ENCODE measurements around the gene TSEN54.

Gene TSEN54

DNA sequence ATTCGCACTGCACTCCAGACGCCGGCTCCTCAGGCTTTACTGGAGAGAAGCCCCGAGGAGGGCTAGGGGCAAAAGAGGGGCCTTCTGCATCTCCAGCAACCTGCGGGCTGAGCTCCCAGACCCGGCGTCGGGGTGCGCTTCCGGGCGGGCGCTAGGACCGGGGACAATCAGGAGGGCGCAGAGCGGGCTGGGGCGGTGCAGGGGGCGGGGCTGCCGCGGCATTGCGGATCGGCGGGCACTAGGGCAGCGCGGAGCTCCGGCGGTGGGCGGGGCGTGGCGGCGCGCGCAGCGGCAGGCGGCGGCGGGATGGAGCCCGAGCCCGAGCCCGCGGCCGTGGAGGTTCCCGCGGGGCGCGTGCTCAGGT lies at the start of gene TSEN54:
Gene TSEN54, plus strand, starts transcription at position 274 of the 364 bp plus-strand sequence. Its CDS starts 33 bp downstream, at position 307.
- H3K9me3 ChIP-seq (ENCODE audit: low read depth, low read length) = no peaks in the 10 kb centered on the region
- DNase-seq (ENCODE audit: low read depth, low spot score) = peak; percentile 14
- H3K36me3 ChIP-seq (ENCODE audit: insufficient read depth, low read length) = no peaks in the 10 kb centered on the region
- H3K4me3 ChIP-seq = peak within 1 kb of the TSS; percentile 85
- TF ChIP-seq POLR2AphosphoS5 (IDR thresholded peaks at IDR 0.05; ENCODE audit: borderline replicate concordance, low read depth, low read length) (no peak), FOXP2 (optimal IDR thresholded peaks at IDR 0.05; ENCODE audit: control extremely low read depth, extremely low read length, insufficient read depth) (peak; percentile 25), EZH2 (IDR thresholded peaks at IDR 0.05) (no peak)
- H3K27ac ChIP-seq = no peak within 1 kb of the TSS
- H3K9ac ChIP-seq (ENCODE audit: insufficient read length) = peak within 1 kb of the TSS; percentile 78

GRCh38 chr17:75468291-75468754 lies 48.0 kb upstream of the TSEN54 start:
- TF ChIP-seq POLR2AphosphoS5 (IDR thresholded peaks at IDR 0.05; ENCODE audit: borderline replicate concordance, low read depth, low read length) (no peak), FOXP2 (optimal IDR thresholded peaks at IDR 0.05; ENCODE audit: control extremely low read depth, extremely low read length, insufficient read depth) (no peak), EZH2 (IDR thresholded peaks at IDR 0.05) (no peak)
- no peak for DNase-seq (ENCODE audit: low read depth, low spot score)

DNA sequence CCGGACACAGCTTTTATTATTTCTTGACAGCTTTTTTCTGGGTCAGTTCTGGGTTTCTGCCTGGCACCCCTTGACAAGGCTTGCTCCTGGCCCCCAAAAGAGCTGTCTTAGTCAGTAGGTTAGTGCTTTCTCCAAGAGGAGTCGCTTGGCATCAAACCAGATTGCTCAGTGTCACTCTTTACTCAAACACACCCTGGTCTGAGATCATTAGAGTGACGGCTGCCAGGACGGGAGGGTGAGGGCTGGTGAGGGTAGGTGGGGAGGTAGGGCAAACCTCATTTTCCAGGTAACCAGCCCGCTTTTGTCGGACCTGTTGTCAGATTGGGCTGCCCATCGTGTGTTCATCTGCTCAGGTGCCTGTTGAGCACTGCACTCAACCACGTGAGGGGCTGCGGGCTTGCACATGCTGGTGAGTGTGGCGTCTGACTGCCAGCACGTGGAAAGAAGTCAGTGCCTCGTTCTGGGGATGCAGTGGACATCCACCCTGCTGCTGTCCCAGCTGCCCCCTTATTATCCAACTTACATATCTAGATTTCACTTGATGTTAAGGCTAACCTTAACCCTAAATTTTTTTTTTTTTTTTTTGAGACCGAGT lies 47.5 kb upstream of the TSEN54 start:
- no peak overlapping the region for H3K9ac ChIP-seq (ENCODE audit: insufficient read length)
- DNase-seq (ENCODE audit: low read depth, low spot score) = no peak
- TF ChIP-seq FOXP2 (optimal IDR thresholded peaks at IDR 0.05; ENCODE audit: control extremely low read depth, extremely low read length, insufficient read depth) (no peak), EZH2 (IDR thresholded peaks at IDR 0.05) (no peak), POLR2AphosphoS5 (IDR thresholded peaks at IDR 0.05; ENCODE audit: borderline replicate concordance, low read depth, low read length) (no peak)
- no peaks in the 10 kb centered on the region for H3K9me3 ChIP-seq (ENCODE audit: low read depth, low read length)
- no peak overlapping the region for H3K4me3 ChIP-seq
- no peak overlapping the region for H3K27ac ChIP-seq
- H3K36me3 ChIP-seq (ENCODE audit: insufficient read depth, low read length) = peaks cover 16% of the 10 kb centered on the region; the same call in 1 of the 2 replicates

More at GRCh38 chr17:75468291-75468754, 48.0 kb upstream of the TSEN54 start:
- Histone ChIP-seq H3K9ac (ENCODE audit: insufficient read length) (no peak overlapping the region), H3K9me3 (ENCODE audit: low read depth, low read length) (no peaks in the 10 kb centered on the region), H3K36me3 (ENCODE audit: insufficient read depth, low read length) (peaks cover 14% of the 10 kb centered on the region; the same call in 1 of the 2 replicates), H3K27ac (no peak overlapping the region), H3K4me3 (no peak overlapping the region)

DNA sequence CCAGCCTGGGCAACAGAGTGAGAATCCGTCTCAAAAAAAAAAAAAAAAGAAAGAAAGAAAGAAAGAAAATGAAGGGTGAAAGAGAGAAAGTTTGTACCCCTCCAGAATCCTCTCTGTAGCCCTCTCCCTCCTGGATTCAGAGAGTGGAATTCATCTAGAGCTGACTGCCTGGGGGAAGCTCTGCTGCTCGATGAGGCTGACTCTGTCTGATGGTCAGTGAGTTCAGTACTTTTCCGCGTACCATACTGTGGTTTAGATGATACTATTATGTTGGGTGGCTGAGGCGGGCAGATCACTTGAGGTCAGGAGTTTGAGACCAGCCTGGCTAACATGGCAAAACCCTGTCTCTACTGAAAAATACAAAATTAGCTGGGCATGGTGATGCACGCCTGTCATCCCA lies 45.1 kb upstream of the TSEN54 start:
- no peak overlapping the region for H3K9ac ChIP-seq (ENCODE audit: insufficient read length)
- no peak overlapping the region for H3K27ac ChIP-seq
- TF ChIP-seq POLR2AphosphoS5 (IDR thresholded peaks at IDR 0.05; ENCODE audit: borderline replicate concordance, low read depth, low read length) (no peak), EZH2 (IDR thresholded peaks at IDR 0.05) (no peak), FOXP2 (optimal IDR thresholded peaks at IDR 0.05; ENCODE audit: control extremely low read depth, extremely low read length, insufficient read depth) (no peak)
- peaks cover 16% of the 10 kb centered on the region; the same call in 1 of the 2 replicates for H3K36me3 ChIP-seq (ENCODE audit: insufficient read depth, low read length)
- no peak for DNase-seq (ENCODE audit: low read depth, low spot score)
- no peak overlapping the region for H3K4me3 ChIP-seq
- no peaks in the 10 kb centered on the region for H3K9me3 ChIP-seq (ENCODE audit: low read depth, low read length)

DNA sequence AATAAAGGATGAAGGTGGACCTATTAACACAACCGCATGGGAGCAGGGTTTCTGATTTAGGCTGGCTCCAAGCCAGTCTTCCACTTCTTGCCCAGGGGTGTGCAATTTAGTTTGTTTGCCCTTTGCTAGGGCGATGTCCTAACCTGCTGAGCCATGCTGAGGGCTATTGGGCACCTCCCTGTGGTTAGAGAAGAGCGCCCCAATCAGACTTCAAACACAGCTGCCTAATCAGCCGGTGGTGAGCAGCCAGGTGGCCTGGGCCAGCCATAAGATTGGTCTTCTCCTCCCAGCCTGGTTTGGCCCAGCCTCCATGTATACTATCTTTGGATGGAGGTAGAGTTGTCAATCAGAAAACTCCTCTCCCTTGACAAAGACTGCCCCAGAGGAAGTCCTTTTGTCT lies 44.2 kb upstream of the TSEN54 start:
- no peak overlapping the region for H3K9ac ChIP-seq (ENCODE audit: insufficient read length)
- no peak for DNase-seq (ENCODE audit: low read depth, low spot score)

GRCh38 chr17:75473246-75473645 lies 43.1 kb upstream of the TSEN54 start:
- H3K36me3 ChIP-seq (ENCODE audit: insufficient read depth, low read length) = peaks cover 16% of the 10 kb centered on the region; the same call in 1 of the 2 replicates
- no peak overlapping the region for H3K9ac ChIP-seq (ENCODE audit: insufficient read length)
- H3K9me3 ChIP-seq (ENCODE audit: low read depth, low read length) = no peaks in the 10 kb centered on the region
- H3K27ac ChIP-seq = no peak overlapping the region
- no peak for DNase-seq (ENCODE audit: low read depth, low spot score)
- no peak overlapping the region for H3K4me3 ChIP-seq
- TF ChIP-seq EZH2 (IDR thresholded peaks at IDR 0.05) (no peak), FOXP2 (optimal IDR thresholded peaks at IDR 0.05; ENCODE audit: control extremely low read depth, extremely low read length, insufficient read depth) (no peak), POLR2AphosphoS5 (IDR thresholded peaks at IDR 0.05; ENCODE audit: borderline replicate concordance, low read depth, low read length) (no peak)

More for the DNA sequence above, 44.2 kb upstream of the TSEN54 start:
- peaks cover 16% of the 10 kb centered on the region; the same call in 1 of the 2 replicates for H3K36me3 ChIP-seq (ENCODE audit: insufficient read depth, low read length)
- no peaks in the 10 kb centered on the region for H3K9me3 ChIP-seq (ENCODE audit: low read depth, low read length)
- H3K4me3 ChIP-seq = no peak overlapping the region
- no peak overlapping the region for H3K27ac ChIP-seq
- TF ChIP-seq POLR2AphosphoS5 (IDR thresholded peaks at IDR 0.05; ENCODE audit: borderline replicate concordance, low read depth, low read length) (no peak), EZH2 (IDR thresholded peaks at IDR 0.05) (no peak), FOXP2 (optimal IDR thresholded peaks at IDR 0.05; ENCODE audit: control extremely low read depth, extremely low read length, insufficient read depth) (no peak)

DNA sequence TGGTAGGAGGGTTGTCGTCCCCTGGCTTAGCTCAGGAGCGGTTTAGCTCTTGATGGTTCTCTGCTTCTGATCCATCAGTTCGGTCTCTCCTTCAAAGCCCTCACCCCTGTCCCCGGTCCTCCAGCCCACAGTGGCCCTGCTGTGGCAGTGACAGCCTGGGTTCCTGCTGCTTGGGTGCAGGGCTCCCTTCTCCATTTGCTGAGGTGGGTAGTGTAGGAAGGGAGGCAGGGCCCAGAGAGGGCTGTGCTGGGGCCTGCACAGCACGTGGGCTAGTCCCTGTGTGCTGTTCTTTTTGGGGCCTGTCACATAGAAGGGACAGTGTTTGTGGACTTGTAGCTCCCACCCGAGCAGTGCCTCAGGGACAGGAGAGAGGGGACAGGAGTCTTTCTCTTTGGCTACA lies 41.6 kb upstream of the TSEN54 start:
- Histone ChIP-seq H3K9ac (ENCODE audit: insufficient read length) (no peak overlapping the region), H3K27ac (no peak overlapping the region), H3K36me3 (ENCODE audit: insufficient read depth, low read length) (peaks cover 16% of the 10 kb centered on the region; the same call in 1 of the 2 replicates), H3K4me3 (no peak overlapping the region), H3K9me3 (ENCODE audit: low read depth, low read length) (no peaks in the 10 kb centered on the region)
- TF ChIP-seq FOXP2 (optimal IDR thresholded peaks at IDR 0.05; ENCODE audit: control extremely low read depth, extremely low read length, insufficient read depth) (no peak), EZH2 (IDR thresholded peaks at IDR 0.05) (no peak), POLR2AphosphoS5 (IDR thresholded peaks at IDR 0.05; ENCODE audit: borderline replicate concordance, low read depth, low read length) (no peak)
- DNase-seq (ENCODE audit: low read depth, low spot score) = no peak

DNA sequence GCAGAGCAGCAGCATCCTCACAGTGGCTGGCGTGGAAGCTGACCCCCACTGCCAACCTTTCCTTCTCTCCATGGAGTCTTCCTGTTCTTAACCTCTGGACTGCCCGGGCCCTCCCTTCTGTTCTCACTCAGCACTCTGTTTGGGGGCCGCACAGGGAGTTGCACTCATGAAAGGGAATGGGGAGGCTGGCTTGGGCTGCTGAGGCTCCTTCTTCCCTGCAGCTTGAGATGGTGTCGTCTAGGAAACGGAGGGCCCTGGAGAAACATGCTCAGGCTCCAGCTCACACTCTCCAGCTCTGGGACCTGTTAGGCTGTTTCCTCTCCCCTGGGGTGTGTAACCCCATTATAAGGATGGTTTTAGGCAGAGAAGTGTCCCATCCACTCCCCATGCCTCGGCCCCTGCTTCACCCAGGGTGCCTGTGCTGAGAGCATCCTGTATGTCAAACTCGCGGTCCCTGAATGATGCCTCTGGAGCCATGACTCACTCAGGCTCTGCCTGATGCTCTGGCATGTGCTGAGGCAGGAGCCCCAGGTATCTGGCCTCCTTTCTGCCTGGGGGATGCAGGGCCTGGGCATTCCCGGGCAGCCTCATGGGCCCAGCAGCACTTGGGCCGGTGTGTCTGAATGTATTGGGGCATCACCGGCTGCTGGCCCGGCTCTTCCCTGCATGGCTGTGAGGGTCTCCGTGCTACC lies 41.0 kb upstream of the TSEN54 start:
- DNase-seq (ENCODE audit: low read depth, low spot score) = no peak
- no peak overlapping the region for H3K4me3 ChIP-seq
- no peaks in the 10 kb centered on the region for H3K9me3 ChIP-seq (ENCODE audit: low read depth, low read length)
- no peak for TF ChIP-seq FOXP2 (optimal IDR thresholded peaks at IDR 0.05; ENCODE audit: control extremely low read depth, extremely low read length, insufficient read depth)
- no peak for TF ChIP-seq EZH2 (IDR thresholded peaks at IDR 0.05)
- TF ChIP-seq POLR2AphosphoS5 (IDR thresholded peaks at IDR 0.05; ENCODE audit: borderline replicate concordance, low read depth, low read length) = no peak
- no peak overlapping the region for H3K27ac ChIP-seq
- H3K9ac ChIP-seq (ENCODE audit: insufficient read length) = no peak overlapping the region
- peaks cover 16% of the 10 kb centered on the region; the same call in 1 of the 2 replicates for H3K36me3 ChIP-seq (ENCODE audit: insufficient read depth, low read length)

Measured in SK-N-MC (cell line).